ENCODE data around the gene LKAAEAR1.

GRCh38 chr20:64048402-64049044, 35.7 kb downstream of the LKAAEAR1 start:
- TF ChIP-seq POLR2A (IDR thresholded peaks at IDR 0.05), result no peak
- TF ChIP-seq, protein P1, sequence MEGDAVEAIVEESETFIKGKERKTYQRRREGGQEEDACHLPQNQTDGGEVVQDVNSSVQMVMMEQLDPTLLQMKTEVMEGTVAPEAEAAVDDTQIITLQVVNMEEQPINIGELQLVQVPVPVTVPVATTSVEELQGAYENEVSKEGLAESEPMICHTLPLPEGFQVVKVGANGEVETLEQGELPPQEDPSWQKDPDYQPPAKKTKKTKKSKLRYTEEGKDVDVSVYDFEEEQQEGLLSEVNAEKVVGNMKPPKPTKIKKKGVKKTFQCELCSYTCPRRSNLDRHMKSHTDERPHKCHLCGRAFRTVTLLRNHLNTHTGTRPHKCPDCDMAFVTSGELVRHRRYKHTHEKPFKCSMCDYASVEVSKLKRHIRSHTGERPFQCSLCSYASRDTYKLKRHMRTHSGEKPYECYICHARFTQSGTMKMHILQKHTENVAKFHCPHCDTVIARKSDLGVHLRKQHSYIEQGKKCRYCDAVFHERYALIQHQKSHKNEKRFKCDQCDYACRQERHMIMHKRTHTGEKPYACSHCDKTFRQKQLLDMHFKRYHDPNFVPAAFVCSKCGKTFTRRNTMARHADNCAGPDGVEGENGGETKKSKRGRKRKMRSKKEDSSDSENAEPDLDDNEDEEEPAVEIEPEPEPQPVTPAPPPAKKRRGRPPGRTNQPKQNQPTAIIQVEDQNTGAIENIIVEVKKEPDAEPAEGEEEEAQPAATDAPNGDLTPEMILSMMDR (IDR thresholded peaks at IDR 0.05), result no peak
